Testis (tissue), 3 donors: ENCODE data around the gene FABP3. TPM values are rescaled to one million over a fixed set of nuclear protein-coding genes. Genes with fewer than 3 reads are reported as not detected.

Experiments used
- DNase-seq: peaks from one replicate; pipeline ENCODE4 v3.0.0-alpha.2; 2019
- H3K27ac ChIP-seq, 2 donors: fragments of 200-600 bp; sonication (generic); one replicate each; pipeline ENCODE4 v1.5.1; 2019
- H3K27me3 ChIP-seq: fragments of 200-600 bp; sonication (generic); one replicate; pipeline ENCODE4 v1.5.1; 2019
- H3K36me3 ChIP-seq: fragments of 200-600 bp; sonication (generic); one replicate; pipeline ENCODE4 v1.5.1; 2017; ENCODE audit warnings: low read depth; ENCODE audit errors: missing control alignments
- H3K4me1 ChIP-seq: fragments of 200-600 bp; sonication (generic); one replicate; pipeline ENCODE4 v1.5.1; 2019
- H3K4me3 ChIP-seq, 2 donors: fragments of 200-600 bp; sonication (generic); one replicate each; pipeline ENCODE4 v1.5.1; 2017 to 2019
- H3K9me3 ChIP-seq: fragments of 200-600 bp; sonication (generic); one replicate; pipeline ENCODE4 v1.5.1; 2017
- POLR2A ChIP-seq: fragments of 450-650 bp; IDR thresholded peaks from one replicate; pipeline ENCODE4 v1.6.1; 2017; ENCODE audit warnings: antibody characterized with exemption, mild to moderate bottlenecking, moderate library complexity
- WGBS, 2 donors: methylation state at CpG; one replicate each; pipeline ENCODE4 v1.1.5; 2018; 5-methylcytosine and 5-hydroxymethylcytosine counted together
- intact Hi-C: fragments of 100-400 bp; cut with DNase I; formaldehyde crosslinking; loops from one replicate; pipeline ENCODE4 v1.15.1; 2023; ENCODE audit warnings: low total_unique reads
- polyA plus RNA-seq: library from polyadenylated mRNA; stranded (reverse); fragments of 350-450 nt; fragmentation: Illumina TruSeq; extraction: RNeasy Lipid Tissue Mini Kit (QIAGEN cat#74804); gene quantifications from one replicate; pipeline ENCODE4 v1.2.3, GENCODE V29; 2014; ENCODE audit warnings: low read depth, low replicate concordance; ENCODE audit not compliant: insufficient read depth
- total RNA-seq, 2 donors: library from RNA; depleted of rRNA; stranded (reverse); fragments of >200 nt; gene quantifications; one replicate each; pipeline ENCODE4 v1.2.3, GENCODE V29; 2016
- TF ChIP-seq, protein P1 (sequence below), 3 experiments: fragments of 450-650 bp in 2 of 3; fragments of 200-600 bp in 1 of 3; sonication (generic) in 1 of 3; IDR thresholded peaks; one replicate each; pipeline ENCODE4 v1.5.1; 2016 to 2019; ENCODE audit warnings: antibody characterized with exemption in 3 of 3, mild to moderate bottlenecking in 2 of 3, moderate library complexity in 1 of 3

Gene FABP3
- total and polyA plus RNA-seq, 3 donors from 2014 or later, result 28.3 to 67.5 (median 34.3) TPM

DNA sequence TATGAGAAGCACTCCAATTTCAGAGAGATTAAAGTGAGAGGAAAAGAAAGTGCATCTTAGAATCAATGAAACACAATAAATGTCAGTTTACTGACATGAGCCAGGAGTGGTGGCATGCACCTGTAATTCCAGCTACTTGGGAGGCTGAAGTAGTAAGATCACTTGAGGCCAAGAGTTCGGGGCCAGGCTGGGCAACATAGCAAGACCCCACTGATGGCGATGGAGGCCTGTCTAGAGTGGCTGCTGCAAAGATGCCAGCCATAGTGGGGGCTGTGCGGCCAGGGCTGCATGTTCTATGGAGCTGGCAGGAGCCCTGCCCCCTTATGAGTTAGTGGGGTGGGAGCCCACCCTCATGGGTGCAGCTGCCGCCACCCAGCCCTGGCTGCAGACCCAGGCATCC, 48.8 kb downstream of the FABP3 start:
- TF ChIP-seq POLR2A, result no peak
- TF ChIP-seq, protein P1, sequence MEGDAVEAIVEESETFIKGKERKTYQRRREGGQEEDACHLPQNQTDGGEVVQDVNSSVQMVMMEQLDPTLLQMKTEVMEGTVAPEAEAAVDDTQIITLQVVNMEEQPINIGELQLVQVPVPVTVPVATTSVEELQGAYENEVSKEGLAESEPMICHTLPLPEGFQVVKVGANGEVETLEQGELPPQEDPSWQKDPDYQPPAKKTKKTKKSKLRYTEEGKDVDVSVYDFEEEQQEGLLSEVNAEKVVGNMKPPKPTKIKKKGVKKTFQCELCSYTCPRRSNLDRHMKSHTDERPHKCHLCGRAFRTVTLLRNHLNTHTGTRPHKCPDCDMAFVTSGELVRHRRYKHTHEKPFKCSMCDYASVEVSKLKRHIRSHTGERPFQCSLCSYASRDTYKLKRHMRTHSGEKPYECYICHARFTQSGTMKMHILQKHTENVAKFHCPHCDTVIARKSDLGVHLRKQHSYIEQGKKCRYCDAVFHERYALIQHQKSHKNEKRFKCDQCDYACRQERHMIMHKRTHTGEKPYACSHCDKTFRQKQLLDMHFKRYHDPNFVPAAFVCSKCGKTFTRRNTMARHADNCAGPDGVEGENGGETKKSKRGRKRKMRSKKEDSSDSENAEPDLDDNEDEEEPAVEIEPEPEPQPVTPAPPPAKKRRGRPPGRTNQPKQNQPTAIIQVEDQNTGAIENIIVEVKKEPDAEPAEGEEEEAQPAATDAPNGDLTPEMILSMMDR (IDR thresholded peaks at IDR 0.05), result no peak
- no peaks in the 10 kb centered on the region for H3K4me1 ChIP-seq
- intact Hi-C loops, result no loop called here
- no peak for DNase-seq
- H3K9me3 ChIP-seq, result no peaks in the 10 kb centered on the region
- no peak overlapping the region for H3K27ac ChIP-seq
- no peaks in the 10 kb centered on the region for H3K27me3 ChIP-seq
- no peaks in the 10 kb centered on the region for H3K36me3 ChIP-seq
- 96 to 99% methylated on average over 4 of the region's 4 CpGs for WGBS, 2 donors
- H3K4me3 ChIP-seq, result no peak overlapping the region

DNA sequence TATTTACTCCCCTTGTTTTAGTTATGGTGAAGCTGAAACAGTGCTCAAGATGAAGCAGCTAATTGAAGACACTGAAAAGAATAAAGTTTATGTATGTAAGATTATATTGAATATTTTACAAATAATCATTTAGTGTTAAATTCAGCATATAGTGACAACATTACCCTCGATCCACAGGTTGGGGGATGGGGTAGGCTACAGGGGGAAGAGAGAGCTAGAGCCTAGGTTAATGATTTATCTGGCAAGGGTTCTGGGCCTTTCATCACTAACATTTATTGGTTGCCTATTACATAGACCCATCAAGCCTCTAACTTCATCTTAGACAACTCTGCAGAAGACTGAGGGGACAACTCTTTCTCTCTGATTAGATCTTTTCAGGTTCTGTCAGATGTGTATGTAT, 54.7 kb downstream of the FABP3 start:
- no peaks in the 10 kb centered on the region for H3K27me3 ChIP-seq
- H3K4me1 ChIP-seq, result no peaks in the 10 kb centered on the region
- TF ChIP-seq POLR2A, result no peak
- TF ChIP-seq, protein P1 (IDR thresholded peaks at IDR 0.05), result no peak
- 88 to 97% methylated on average over 1 of the region's 1 CpG for WGBS, 2 donors
- H3K27ac ChIP-seq, result no peak overlapping the region
- H3K4me3 ChIP-seq, result no peak overlapping the region
- H3K9me3 ChIP-seq, result no peaks in the 10 kb centered on the region
- H3K36me3 ChIP-seq, result no peaks in the 10 kb centered on the region
- intact Hi-C loops, result no loop called here
- DNase-seq, result no peak

DNA sequence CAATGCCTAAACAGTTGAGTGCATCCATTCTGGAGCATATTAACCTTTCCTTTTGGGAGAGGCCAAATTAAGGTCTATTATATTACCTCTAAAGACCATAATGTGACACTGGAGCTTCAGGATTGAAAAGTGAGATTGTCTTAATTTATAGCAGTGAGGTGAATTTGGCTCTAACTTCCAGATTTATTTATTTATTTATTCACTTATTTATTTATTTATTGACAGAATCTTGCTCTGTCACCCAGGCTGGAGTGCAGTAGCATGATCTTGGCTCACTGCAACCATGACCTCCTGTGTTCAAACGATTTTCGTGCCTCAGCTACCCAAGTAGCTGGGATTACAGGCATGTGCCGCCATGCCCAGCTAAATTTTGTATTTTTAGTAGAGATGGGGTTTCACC, 57.0 kb downstream of the FABP3 start:
- no peaks in the 10 kb centered on the region for H3K4me1 ChIP-seq
- no peak overlapping the region for H3K4me3 ChIP-seq
- no peak overlapping the region for H3K27ac ChIP-seq
- H3K9me3 ChIP-seq, result no peaks in the 10 kb centered on the region
- TF ChIP-seq, protein P1 (IDR thresholded peaks at IDR 0.05), result no peak
- no peak for TF ChIP-seq POLR2A
- intact Hi-C loops, result no loop called here
- DNase-seq, result no peak
- WGBS, 2 donors, result 92 to 95% methylated on average over 3 of the region's 3 CpGs
- no peaks in the 10 kb centered on the region for H3K27me3 ChIP-seq
- no peaks in the 10 kb centered on the region for H3K36me3 ChIP-seq

Other genes with a start within 250 kb of the FABP3 start
- 1 to 10 TPM in 1 of 2 donors, under 1 TPM in 1; 0.39 to 1.4 TPM for gene NKAIN1, start 133.2 kb downstream of the FABP3 start, total RNA-seq
- gene NKAIN1, start 133.2 kb downstream of the FABP3 start, polyA plus RNA-seq, result 1.5 TPM
- 10 to 100 TPM; 65.3 to 75.1 TPM for gene SNRNP40, start 76.3 kb downstream of the FABP3 start, total RNA-seq
- gene SNRNP40, start 76.3 kb downstream of the FABP3 start, polyA plus RNA-seq, result 52.8 TPM
- gene ZCCHC17, start 76.0 kb downstream of the FABP3 start, total RNA-seq, result 10 to 100 TPM; 61.1 to 75.0 TPM
- gene ZCCHC17, start 76.0 kb downstream of the FABP3 start, polyA plus RNA-seq, result 105 TPM
- 10 to 100 TPM; 10.8 to 21.7 TPM for gene SERINC2, start 40.1 kb upstream of the FABP3 start, total RNA-seq
- gene SERINC2, start 40.1 kb upstream of the FABP3 start, polyA plus RNA-seq, result 9.5 TPM
- gene TINAGL1, start 203.4 kb upstream of the FABP3 start, total RNA-seq, result 10 to 100 TPM; 16.4 to 23.2 TPM
- 24.6 TPM for gene TINAGL1, start 203.4 kb upstream of the FABP3 start, polyA plus RNA-seq
- gene HCRTR1, start 244.6 kb upstream of the FABP3 start, total RNA-seq, result under 1 TPM; 0.19 to 0.31 TPM
- gene HCRTR1, start 244.6 kb upstream of the FABP3 start, polyA plus RNA-seq, result not detected